Thoracic aorta endothelial cell (primary cell): Measurements from ENCODE around the gene NOS3. TPM values are rescaled to one million over a fixed set of nuclear protein-coding genes. Genes with fewer than 3 reads are reported as not detected.

Experiments
- total RNA-seq: library from RNA; depleted of rRNA; stranded (reverse); fragments of >200 nt; gene quantifications from 2 replicates; pipeline ENCODE4 v1.2.3, GENCODE V29; 2012

NOS3 gene
- 86.2 and 96.3 TPM in 2 replicates for total RNA-seq

GRCh38 chr7:150990416-150991186, at the start of gene NOS3:
Gene NOS3 (plus strand): TSS chr7:150991017. CDS start chr7:150993804, 2,787 bp downstream.

GRCh38 chr7:150978126-150978789, 12.6 kb upstream of the NOS3 start, which contains the start of gene KCNH2:
Gene KCNH2 (minus strand): TSS chr7:150978321. CDS start chr7:150977913, 408 bp downstream.

GRCh38 chr7:151024435-151025056, 33.7 kb downstream of the NOS3 start, which contains the start of gene ATG9B:
Gene ATG9B (minus strand): TSS chr7:151024494. CDS start chr7:151024423, 71 bp downstream.

GRCh38 chr7:151028131-151028947, 37.5 kb downstream of the NOS3 start, which contains the start of gene ABCB8:
Gene ABCB8 (plus strand): TSS chr7:151028450. CDS start chr7:151028516, 66 bp downstream.

GRCh38 chr7:151047976-151048815, 57.4 kb downstream of the NOS3 start, which contains the start of gene ASIC3:
Gene ASIC3 (plus strand): TSS chr7:151048531. CDS start chr7:151048886, 355 bp downstream.

GRCh38 chr7:151057506-151057988, 66.7 kb downstream of the NOS3 start, which contains the start of gene CDK5:
Gene CDK5 (minus strand): TSS chr7:151057897. CDS start chr7:151057848, 49 bp downstream.

GRCh38 chr7:151059367-151060112, 68.7 kb downstream of the NOS3 start, which contains the start of gene SLC4A2:
Gene SLC4A2 (plus strand): TSS chr7:151059589. CDS start chr7:151061988, 2,399 bp downstream.

Other genes with a start within 250 kb of the NOS3 start
- not detected in 2 replicates for gene TMEM176B, start 190.7 kb upstream of the NOS3 start, total RNA-seq
- gene TMEM176A, start 190.2 kb upstream of the NOS3 start, total RNA-seq, result not detected in 2 replicates
- gene AOC1, start 138.5 kb upstream of the NOS3 start, total RNA-seq, result not detected in 2 replicates
- gene KCNH2, start 12.7 kb upstream of the NOS3 start, total RNA-seq, result under 0.01 and 0.07 TPM in 2 replicates
- under 0.01 and 0.07 TPM in 2 replicates for gene ATG9B, start 33.5 kb downstream of the NOS3 start, total RNA-seq
- gene ABCB8, start 37.4 kb downstream of the NOS3 start, total RNA-seq, result 31.0 and 31.9 TPM in 2 replicates
- gene ASIC3, start 57.5 kb downstream of the NOS3 start, total RNA-seq, result 0.07 TPM in 1 of 2 replicates, not detected in the other
- 14.5 and 14.6 TPM in 2 replicates for gene CDK5, start 66.9 kb downstream of the NOS3 start, total RNA-seq
- gene SLC4A2, start 68.6 kb downstream of the NOS3 start, total RNA-seq, result 65.5 and 69.3 TPM in 2 replicates
- 46.4 and 50.1 TPM in 2 replicates for gene FASTK, start 89.8 kb downstream of the NOS3 start, total RNA-seq
- 13.6 and 21.9 TPM in 2 replicates for gene TMUB1, start 92.5 kb downstream of the NOS3 start, total RNA-seq
- 97.4 and 112 TPM in 2 replicates for gene AGAP3, start 95.5 kb downstream of the NOS3 start, total RNA-seq
- gene GBX1, start 176.7 kb downstream of the NOS3 start, total RNA-seq, result not detected in 2 replicates
- gene ASB10, start 196.2 kb downstream of the NOS3 start, total RNA-seq, result not detected in 2 replicates
- gene H2BK1, start 219.5 kb downstream of the NOS3 start, total RNA-seq, result not detected in 2 replicates
- gene ABCF2, start 236.2 kb downstream of the NOS3 start, total RNA-seq, result 77.8 and 86.2 TPM in 2 replicates
- gene CHPF2, start 241.5 kb downstream of the NOS3 start, total RNA-seq, result 59.7 and 61.5 TPM in 2 replicates